ENCODE measurements around the gene ANKRD16.
A peak's percentile ranks its signal among the peaks of the same experiment; 100 is the strongest.

The ANKRD16 gene

GRCh38 chr10:5812283-5813090 is 77.2 kb downstream of the ANKRD16 start:
- DNase-seq = peak; percentile 11
- H3K27ac ChIP-seq = peak overlapping the region; percentile 99
- H3K9me3 ChIP-seq (ENCODE audit: severe bottlenecking) = no peaks in the 10 kb centered on the region
- no peaks in the 10 kb centered on the region for H3K27me3 ChIP-seq (ENCODE audit: insufficient read depth, low read depth, severe bottlenecking)
- no peaks in the 10 kb centered on the region; the same call in 1 of the 2 replicates for H3K36me3 ChIP-seq
- H3K4me3 ChIP-seq (ENCODE audit: low read depth, low read length) = peak overlapping the region; percentile 90
- TF ChIP-seq CTCF (IDR thresholded peaks at IDR 0.05; ENCODE audit: low read depth, low read length) = no peak
